Measurements from ENCODE around the gene GALNTL6. TPM values are rescaled to one million over a fixed set of nuclear protein-coding genes. Genes with fewer than 3 reads are reported as not detected.

Gene GALNTL6
- total and polyA plus RNA-seq, 2 donors (not counting 1 experiment from before 2014, with no cell fraction given) = not detected

DNA sequence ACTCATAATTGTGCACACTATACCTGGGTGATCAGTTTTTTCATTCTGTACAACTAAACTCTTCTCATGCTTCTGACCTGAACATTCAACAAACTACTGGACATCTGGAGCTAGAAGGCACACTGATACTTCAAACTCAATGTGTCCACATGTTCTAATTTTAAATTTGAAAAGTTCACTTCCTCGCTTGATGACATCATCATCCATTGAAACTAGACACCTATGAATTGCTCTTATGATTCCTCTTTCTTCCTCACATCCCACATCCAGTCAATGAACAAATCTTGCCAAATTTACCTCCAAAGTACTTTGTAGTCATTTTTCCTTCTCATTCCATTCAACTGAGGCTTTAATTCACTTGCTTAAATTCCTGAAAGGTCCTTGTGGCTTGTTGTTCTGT is 549.4 kb downstream of the GALNTL6 start:
- Histone ChIP-seq H3K27me3 (ENCODE audit: control insufficient read depth, insufficient read depth, low read length) (no peaks in the 10 kb centered on the region), H3K4me2 (ENCODE audit: extremely low read depth, insufficient read depth, low read length) (no peak overlapping the region), H3K36me3 (ENCODE audit: control insufficient read depth, insufficient read depth, low read length) (no peaks in the 10 kb centered on the region), H3K9ac (ENCODE audit: insufficient read depth, low read length) (no peak overlapping the region), H3K4me3 (replicated peaks in 1 of 4; ENCODE audit: control extremely low read depth in 1 of 4, insufficient read depth in 1 of 4, low read depth in 3 of 4, low read length in 4 of 4) (no peak overlapping the region), H3K27ac (ENCODE audit: insufficient read depth, low read length) (no peak overlapping the region), H3K9me3 (ENCODE audit: control insufficient read depth, insufficient read depth, low read depth, low read length) (no peaks in the 10 kb centered on the region), H3K79me2 (ENCODE audit: control insufficient read depth, insufficient read depth, low read length) (no peaks in the 10 kb centered on the region), H4K20me1 (ENCODE audit: control insufficient read depth, extremely low read depth, insufficient read depth, low read length) (no peaks in the 10 kb centered on the region), H3K4me1 (ENCODE audit: control insufficient read depth, extremely low read depth, insufficient read depth, low read length) (no peaks in the 10 kb centered on the region), H2AFZ (ENCODE audit: low read length) (no peak overlapping the region)
- TF ChIP-seq CTCF (conservative IDR thresholded peaks at IDR 0.05 in 1 of 2, IDR thresholded peaks at IDR 0.05 in 1 of 2; ENCODE audit: low read depth in 1 of 2, low read length in 2 of 2) = no peak
- TF ChIP-seq EZH2 (IDR thresholded peaks at IDR 0.05; ENCODE audit: low read length, missing control alignments) = no peak
- no peak for DNase-seq (ENCODE audit: low read depth in 2 of 2)

DNA sequence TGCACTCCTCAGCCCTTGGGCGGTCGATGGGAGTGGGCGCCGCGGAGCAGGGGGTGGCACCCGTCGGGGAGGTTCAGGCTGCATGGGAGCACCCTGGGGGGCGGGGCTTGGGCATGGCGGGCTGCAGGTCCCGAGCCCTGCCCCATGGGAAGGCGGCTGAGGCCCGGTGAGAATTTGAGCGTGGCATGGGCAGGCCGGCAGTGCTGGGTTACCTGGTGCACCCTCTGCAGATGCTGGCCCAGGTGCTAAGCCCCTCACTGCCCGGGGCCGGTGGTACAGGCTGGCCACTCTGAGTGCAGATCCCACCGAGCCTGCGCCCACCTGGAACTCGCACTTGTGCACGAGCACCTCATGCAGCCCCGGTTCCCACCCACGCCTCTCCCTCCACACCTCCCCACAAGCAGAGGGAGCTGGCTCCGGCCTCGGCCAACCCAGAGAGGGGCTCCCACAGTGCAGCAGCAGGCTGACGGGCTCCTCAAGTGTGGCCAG is 556.3 kb downstream of the GALNTL6 start:
- H3K4me3 ChIP-seq (replicated peaks in 1 of 4; ENCODE audit: control extremely low read depth in 1 of 4, insufficient read depth in 1 of 4, low read depth in 3 of 4, low read length in 4 of 4) = no peak overlapping the region
- no peaks in the 10 kb centered on the region for H3K9me3 ChIP-seq (ENCODE audit: control insufficient read depth, insufficient read depth, low read depth, low read length)
- H3K9ac ChIP-seq (ENCODE audit: insufficient read depth, low read length) = no peak overlapping the region
- H3K4me1 ChIP-seq (ENCODE audit: control insufficient read depth, extremely low read depth, insufficient read depth, low read length) = no peaks in the 10 kb centered on the region
- H4K20me1 ChIP-seq (ENCODE audit: control insufficient read depth, extremely low read depth, insufficient read depth, low read length) = no peaks in the 10 kb centered on the region
- H3K4me2 ChIP-seq (ENCODE audit: extremely low read depth, insufficient read depth, low read length) = no peak overlapping the region
- H3K27me3 ChIP-seq (ENCODE audit: control insufficient read depth, insufficient read depth, low read length) = no peaks in the 10 kb centered on the region
- TF ChIP-seq EZH2 (IDR thresholded peaks at IDR 0.05; ENCODE audit: low read length, missing control alignments) (no peak), CTCF (conservative IDR thresholded peaks at IDR 0.05 in 1 of 2, IDR thresholded peaks at IDR 0.05 in 1 of 2; ENCODE audit: low read depth in 1 of 2, low read length in 2 of 2) (no peak)
- DNase-seq (ENCODE audit: low read depth in 2 of 2) = no peak
- H2AFZ ChIP-seq (ENCODE audit: low read length) = no peak overlapping the region
- H3K27ac ChIP-seq (ENCODE audit: insufficient read depth, low read length) = no peak overlapping the region
- H3K36me3 ChIP-seq (ENCODE audit: control insufficient read depth, insufficient read depth, low read length) = no peaks in the 10 kb centered on the region
- H3K79me2 ChIP-seq (ENCODE audit: control insufficient read depth, insufficient read depth, low read length) = no peaks in the 10 kb centered on the region

- H3K27ac ChIP-seq (ENCODE audit: insufficient read depth, low read length) = no peak overlapping the region
- TF ChIP-seq CTCF (conservative IDR thresholded peaks at IDR 0.05 in 1 of 2, IDR thresholded peaks at IDR 0.05 in 1 of 2; ENCODE audit: low read depth in 1 of 2, low read length in 2 of 2) = no peak
- TF ChIP-seq EZH2 (IDR thresholded peaks at IDR 0.05; ENCODE audit: low read length, missing control alignments) = no peak
Measured at GRCh38 chr4:172377486-172378140, 564.4 kb downstream of the GALNTL6 start.

More at GRCh38 chr4:172377486-172378140, 564.4 kb downstream of the GALNTL6 start:
- Histone ChIP-seq H2AFZ (ENCODE audit: low read length) (no peak overlapping the region), H4K20me1 (ENCODE audit: control insufficient read depth, extremely low read depth, insufficient read depth, low read length) (no peaks in the 10 kb centered on the region), H3K27me3 (ENCODE audit: control insufficient read depth, insufficient read depth, low read length) (no peaks in the 10 kb centered on the region), H3K4me3 (replicated peaks in 1 of 4; ENCODE audit: control extremely low read depth in 1 of 4, insufficient read depth in 1 of 4, low read depth in 3 of 4, low read length in 4 of 4) (no peak overlapping the region), H3K9me3 (ENCODE audit: control insufficient read depth, insufficient read depth, low read depth, low read length) (no peaks in the 10 kb centered on the region), H3K4me1 (ENCODE audit: control insufficient read depth, extremely low read depth, insufficient read depth, low read length) (no peaks in the 10 kb centered on the region), H3K9ac (ENCODE audit: insufficient read depth, low read length) (no peak overlapping the region), H3K36me3 (ENCODE audit: control insufficient read depth, insufficient read depth, low read length) (no peaks in the 10 kb centered on the region), H3K4me2 (ENCODE audit: extremely low read depth, insufficient read depth, low read length) (no peak overlapping the region), H3K79me2 (ENCODE audit: control insufficient read depth, insufficient read depth, low read length) (no peaks in the 10 kb centered on the region)
- no peak for DNase-seq (ENCODE audit: low read depth in 2 of 2)
